Parathyroid adenoma (tissue), 2 donors: ENCODE measurements around the gene PDE6C.

ENCODE experiments used
- H2AFZ ChIP-seq: fragments of 300-600 bp; sonication (generic); one replicate; pipeline ENCODE4 v1.7.0; 2017; ENCODE audit warnings: antibody characterized with exemption, mild to moderate bottlenecking
- H3K27ac ChIP-seq: fragments of 300-600 bp; sonication (generic); one replicate; pipeline ENCODE4 v1.7.0; 2017
- H3K27me3 ChIP-seq: fragments of 300-600 bp; sonication (generic); one replicate; pipeline ENCODE4 v1.7.0; 2017; ENCODE audit warnings: low read length; ENCODE audit not compliant: control insufficient read depth, insufficient read depth
- H3K36me3 ChIP-seq: fragments of 300-600 bp; sonication (generic); one replicate; pipeline ENCODE4 v1.7.0; 2017; ENCODE audit warnings: low read length; ENCODE audit not compliant: control insufficient read depth, insufficient read depth
- H3K4me1 ChIP-seq: fragments of 300-600 bp; sonication (generic); one replicate; pipeline ENCODE4 v1.7.0; 2017; ENCODE audit warnings: control low read depth
- H3K4me2 ChIP-seq: fragments of 300-600 bp; sonication (generic); one replicate; pipeline ENCODE4 v1.7.0; 2017; ENCODE audit warnings: low read length
- H3K4me3 ChIP-seq: fragments of 300-600 bp; sonication (generic); one replicate; pipeline ENCODE4 v1.7.0; 2017; ENCODE audit warnings: low read depth, low read length
- H3K79me2 ChIP-seq: fragments of 300-600 bp; sonication (generic); one replicate; pipeline ENCODE4 v1.7.0; 2017; ENCODE audit warnings: control low read depth
- H3K9ac ChIP-seq: fragments of 300-600 bp; sonication (generic); one replicate; pipeline ENCODE4 v1.7.0; 2017; ENCODE audit warnings: mild to moderate bottlenecking
- H3K9me3 ChIP-seq: fragments of 300-600 bp; sonication (generic); one replicate; pipeline ENCODE4 v1.7.0; 2017; ENCODE audit warnings: low read length; ENCODE audit not compliant: control insufficient read depth
- CTCF ChIP-seq: fragments of 300-600 bp; sonication (generic); IDR thresholded peaks from one replicate; pipeline ENCODE4 v1.7.0; 2017; ENCODE audit warnings: antibody characterized with exemption, mild to moderate bottlenecking
- donor health status: primary hyperparathyroidism.

The PDE6C gene

GRCh38 chr10:93580828-93581227 lies 31.5 kb upstream of the PDE6C start:
- H3K27me3 ChIP-seq, result no peaks in the 10 kb centered on the region
- H3K27ac ChIP-seq, result no peak overlapping the region
- no peak for TF ChIP-seq CTCF

GRCh38 chr10:93584445-93584844 lies 27.9 kb upstream of the PDE6C start:
- Histone ChIP-seq H3K27ac (no peak overlapping the region), H3K4me2 (no peak overlapping the region), H3K4me1 (no peaks in the 10 kb centered on the region), H3K79me2 (no peaks in the 10 kb centered on the region), H3K4me3 (no peak overlapping the region), H3K27me3 (no peaks in the 10 kb centered on the region), H3K36me3 (no peaks in the 10 kb centered on the region), H2AFZ (no peak overlapping the region), H3K9me3 (no peaks in the 10 kb centered on the region), H3K9ac (no peak overlapping the region)
- TF ChIP-seq CTCF, result no peak

More at GRCh38 chr10:93580828-93581227, 31.5 kb upstream of the PDE6C start:
- H3K9me3 ChIP-seq, result no peaks in the 10 kb centered on the region
- no peak overlapping the region for H3K4me2 ChIP-seq
- H3K4me1 ChIP-seq, result no peaks in the 10 kb centered on the region
- H2AFZ ChIP-seq, result no peak overlapping the region
- H3K4me3 ChIP-seq, result no peak overlapping the region
- H3K9ac ChIP-seq, result no peak overlapping the region
- no peaks in the 10 kb centered on the region for H3K36me3 ChIP-seq
- H3K79me2 ChIP-seq, result no peaks in the 10 kb centered on the region

- Histone ChIP-seq H3K9me3 (no peaks in the 10 kb centered on the region), H3K27me3 (no peaks in the 10 kb centered on the region), H3K36me3 (no peaks in the 10 kb centered on the region), H2AFZ (no peak overlapping the region), H3K4me2 (no peak overlapping the region), H3K27ac (no peak overlapping the region), H3K4me3 (no peak overlapping the region), H3K79me2 (no peaks in the 10 kb centered on the region), H3K4me1 (no peaks in the 10 kb centered on the region), H3K9ac (no peak overlapping the region)
- no peak for TF ChIP-seq CTCF
These were observed 22.4 kb upstream of the PDE6C start for GRCh38 chr10:93589648-93590562.

- no peak for TF ChIP-seq CTCF
- Histone ChIP-seq H2AFZ (no peak overlapping the region), H3K9me3 (no peaks in the 10 kb centered on the region), H3K9ac (no peak overlapping the region), H3K36me3 (no peaks in the 10 kb centered on the region), H3K27me3 (no peaks in the 10 kb centered on the region), H3K4me3 (no peak overlapping the region), H3K4me1 (no peaks in the 10 kb centered on the region), H3K79me2 (no peaks in the 10 kb centered on the region), H3K4me2 (no peak overlapping the region), H3K27ac (no peak overlapping the region)
These were observed 21.7 kb upstream of the PDE6C start for GRCh38 chr10:93590638-93591037.
